ENCODE data around the gene OXSM.
A peak's percentile ranks its signal among the peaks of the same experiment; 100 is the strongest.

OXSM gene

GRCh38 chr3:25789596-25790556 is at the start of gene OXSM:
Gene OXSM, plus strand, starts transcription at chr3:25790090. Its CDS starts 931 bp downstream, at chr3:25791021.
- peak; percentile 88 to 94 (median 89) for DNase-seq (ENCODE audit: low read depth in 2 of 3, low spot score in 1 of 3)

- DNase-seq (ENCODE audit: low read depth in 2 of 3, low spot score in 1 of 3), result no peak
These were observed 45.4 kb upstream of the OXSM start for GRCh38 chr3:25744470-25744869.

GRCh38 chr3:25747033-25747432 is 42.9 kb upstream of the OXSM start:
- DNase-seq (ENCODE audit: low read depth in 2 of 3, low spot score in 1 of 3), result no peak

GRCh38 chr3:25748189-25748588 is 41.7 kb upstream of the OXSM start:
- no peak for DNase-seq (ENCODE audit: low read depth in 2 of 3, low spot score in 1 of 3)

GRCh38 chr3:25749031-25749581 is 40.8 kb upstream of the OXSM start:
- DNase-seq (ENCODE audit: low read depth in 2 of 3, low spot score in 1 of 3), result no peak

GRCh38 chr3:25751048-25751447 is 38.8 kb upstream of the OXSM start:
- no peak for DNase-seq (ENCODE audit: low read depth in 2 of 3, low spot score in 1 of 3)

- no peak for DNase-seq (ENCODE audit: low read depth in 2 of 3, low spot score in 1 of 3)
These were observed 38.2 kb upstream of the OXSM start for GRCh38 chr3:25751725-25752124.

- no peak for DNase-seq (ENCODE audit: low read depth in 2 of 3, low spot score in 1 of 3)
These were observed 21.0 kb upstream of the OXSM start for GRCh38 chr3:25768851-25769250.

GRCh38 chr3:25775936-25776335 is 14.0 kb upstream of the OXSM start:
- no peak for DNase-seq (ENCODE audit: low read depth in 2 of 3, low spot score in 1 of 3)

- no peak for DNase-seq (ENCODE audit: low read depth in 2 of 3, low spot score in 1 of 3)
These were observed 9.3 kb upstream of the OXSM start for GRCh38 chr3:25780618-25781017.

GRCh38 chr3:25781145-25781757 is 8.6 kb upstream of the OXSM start:
- no peak for DNase-seq (ENCODE audit: low read depth in 2 of 3, low spot score in 1 of 3)

GRCh38 chr3:25781758-25782594 is 7.9 kb upstream of the OXSM start:
- no peak for DNase-seq (ENCODE audit: low read depth in 2 of 3, low spot score in 1 of 3)

GRCh38 chr3:25782636-25782937 is 7.3 kb upstream of the OXSM start:
- no peak for DNase-seq (ENCODE audit: low read depth in 2 of 3, low spot score in 1 of 3)

- DNase-seq (ENCODE audit: low read depth in 2 of 3, low spot score in 1 of 3), result peak; percentile 73 to 77 (median 74)
These were observed 6.8 kb upstream of the OXSM start, which contains the start of gene NGLY1 for GRCh38 chr3:25782938-25783660. Gene NGLY1, minus strand, starts transcription at chr3:25783443. Its CDS starts 53 bp downstream, at chr3:25783390.

- peak in 1 of 3 donors; percentile 18 for DNase-seq (ENCODE audit: low read depth in 2 of 3, low spot score in 1 of 3)
These were observed 6.0 kb upstream of the OXSM start for GRCh38 chr3:25783661-25784512.

GRCh38 chr3:25784971-25785370 is 4.9 kb upstream of the OXSM start:
- DNase-seq (ENCODE audit: low read depth in 2 of 3, low spot score in 1 of 3), result no peak

GRCh38 chr3:25785826-25786225 is 4.1 kb upstream of the OXSM start:
- no peak for DNase-seq (ENCODE audit: low read depth in 2 of 3, low spot score in 1 of 3)

GRCh38 chr3:25787689-25788088 is 2.2 kb upstream of the OXSM start:
- DNase-seq (ENCODE audit: low read depth in 2 of 3, low spot score in 1 of 3), result no peak

GRCh38 chr3:25789209-25789595 is 688 bp upstream of the OXSM start:
- DNase-seq (ENCODE audit: low read depth in 2 of 3, low spot score in 1 of 3), result no peak

- no peak for DNase-seq (ENCODE audit: low read depth in 2 of 3, low spot score in 1 of 3)
These were observed 11.9 kb downstream of the OXSM start for GRCh38 chr3:25801786-25802185.

Measured in stimulated activated CD4-positive, alpha-beta T cell treated with anti-CD3 and anti-CD28 coated beads, Interleukin-12 subunit alpha, Interleukin-12 subunit beta, amount 100 ng/mL, for 48 hours (primary cell).